H1 (cell line): Measurements from ENCODE around the gene PDIA3. TPM values are rescaled to one million over a fixed set of nuclear protein-coding genes. Genes with fewer than 3 reads are reported as not detected.
A peak's percentile ranks its signal among the peaks of the same experiment; 100 is the strongest.

ENCODE experiments used
- BCL11A ChIP-seq, 2 experiments: IDR thresholded peaks; one replicate each; pipeline ENCODE4 v1.6.1; 2011; ENCODE audit warnings: low read depth in 2 of 2, low read length in 2 of 2, mild to moderate bottlenecking in 2 of 2
- SIN3A ChIP-seq, 2 experiments: IDR thresholded peaks in 1 of 2; conservative IDR thresholded peaks in 1 of 2; 2 replicates each; pipeline ENCODE4 v1.6.1; 2011 to 2012; ENCODE audit warnings: low read length in 2 of 2, improper control_type of control experiment in 1 of 2, low read depth in 1 of 2, mild to moderate bottlenecking in 1 of 2
- polyA plus RNA-seq, 7 experiments: library from polyadenylated mRNA; depleted of rRNA in 3 of 7; stranded (reverse) in 5 of 7; unstranded in 2 of 7; fragments of >200 nt in 5 of 7; fragments of 200-250 nt in 2 of 7; gene quantifications; 1 replicate in 5 of 7; 2 replicates in 1 of 7; 4 replicates in 1 of 7; pipeline versions ENCODE4 v1.2.1 to v1.2.3, GENCODE V29; 2011 to 2013; ENCODE audit warnings: missing spikeins in 2 of 7, mixed read lengths in 2 of 7
- total RNA-seq: library from RNA; stranded (reverse); fragmentation: NEBNext Ultra II Directional; extraction: Animal tissue kit (Norgen Biotek cat#: 25700); gene quantifications from 2 replicates; pipeline ENCODE4 v1.2.1, GENCODE V29; 2021

PDIA3 gene
- total and polyA plus RNA-seq, 2 of the 8 experiments (the other 6 are each of a cell fraction or from before 2014, with no cell fraction given), result 90.4 to 655 TPM

GRCh38 chr15:43791993-43792760 lies 45.9 kb downstream of the PDIA3 start, which contains the start of gene SERF2 (continued):
- TF ChIP-seq SIN3A (conservative IDR thresholded peaks at IDR 0.05 in 1 of 2, IDR thresholded peaks at IDR 0.05 in 1 of 2; ENCODE audit: low read depth in 1 of 2, low read length in 2 of 2) (peak; percentile 58 to 77; a peak in 2 of 4 replicates), BCL11A (IDR thresholded peaks at IDR 0.05; ENCODE audit: low read depth in 2 of 2, low read length in 2 of 2) (no peak)
